ENCODE results near the gene POGK.
A peak's percentile ranks its signal among the peaks of the same experiment; 100 is the strongest.

GRCh38 chr1:166822385-166822784 lies 16.9 kb upstream of the POGK start:
- TF ChIP-seq, protein P1, sequence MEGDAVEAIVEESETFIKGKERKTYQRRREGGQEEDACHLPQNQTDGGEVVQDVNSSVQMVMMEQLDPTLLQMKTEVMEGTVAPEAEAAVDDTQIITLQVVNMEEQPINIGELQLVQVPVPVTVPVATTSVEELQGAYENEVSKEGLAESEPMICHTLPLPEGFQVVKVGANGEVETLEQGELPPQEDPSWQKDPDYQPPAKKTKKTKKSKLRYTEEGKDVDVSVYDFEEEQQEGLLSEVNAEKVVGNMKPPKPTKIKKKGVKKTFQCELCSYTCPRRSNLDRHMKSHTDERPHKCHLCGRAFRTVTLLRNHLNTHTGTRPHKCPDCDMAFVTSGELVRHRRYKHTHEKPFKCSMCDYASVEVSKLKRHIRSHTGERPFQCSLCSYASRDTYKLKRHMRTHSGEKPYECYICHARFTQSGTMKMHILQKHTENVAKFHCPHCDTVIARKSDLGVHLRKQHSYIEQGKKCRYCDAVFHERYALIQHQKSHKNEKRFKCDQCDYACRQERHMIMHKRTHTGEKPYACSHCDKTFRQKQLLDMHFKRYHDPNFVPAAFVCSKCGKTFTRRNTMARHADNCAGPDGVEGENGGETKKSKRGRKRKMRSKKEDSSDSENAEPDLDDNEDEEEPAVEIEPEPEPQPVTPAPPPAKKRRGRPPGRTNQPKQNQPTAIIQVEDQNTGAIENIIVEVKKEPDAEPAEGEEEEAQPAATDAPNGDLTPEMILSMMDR (conservative IDR thresholded peaks at IDR 0.05 in 1 of 2, IDR thresholded peaks at IDR 0.05 in 1 of 2; ENCODE audit: extremely low read depth in 1 of 2, insufficient read depth in 1 of 2, low read depth in 1 of 2, low read length in 2 of 2): peak in 1 of 2 donors; percentile 25
- no peak for TF ChIP-seq EZH2 (IDR thresholded peaks at IDR 0.05; ENCODE audit: borderline replicate concordance, low read length)

Measured in mammary epithelial cell (primary cell).